ENCODE data around the gene NR5A2. TPM values are rescaled to one million over a fixed set of nuclear protein-coding genes. Genes with fewer than 3 reads are reported as not detected.

NR5A2 gene
- total and polyA plus RNA-seq, 10 donors, result 0.02 to 0.63 (median 0.10) TPM; not detected in 3

- intact Hi-C loops (cut with DNase I; ENCODE audit: low total_unique reads), result no loop called here
- Histone ChIP-seq H3K9me3 (no peaks in the 10 kb centered on the region), H3K4me1 (peaks cover 19 to 60% (median 46%) of the 10 kb centered on the region in 6 donors), H3K27ac (no peak overlapping the region), H3K27me3 (replicated peaks in 1 of 7) (peaks cover 10 to 100% (median 93%) of the 10 kb centered on the region in 7 donors), H3K4me3 (peak overlapping the region in 2 of 8 donors; percentile 13 to 34), H3K36me3 (no peaks in the 10 kb centered on the region)
- 10 to 19% (median 16%) methylated on average over 18 to 27 of the region's 27 CpGs for WGBS, 5 donors
- DNase-seq, result no peak
- no peak for TF ChIP-seq CTCF (IDR thresholded peaks at IDR 0.05 in 8 of 11, conservative IDR thresholded peaks at IDR 0.05 in 3 of 11)
- TF ChIP-seq POLR2AphosphoS5 (IDR thresholded peaks at IDR 0.05), result no peak
- TF ChIP-seq POLR2A (IDR thresholded peaks at IDR 0.05), result no peak
Measured at GRCh38 chr1:200035956-200036618, 8.6 kb downstream of the NR5A2 start.

DNA sequence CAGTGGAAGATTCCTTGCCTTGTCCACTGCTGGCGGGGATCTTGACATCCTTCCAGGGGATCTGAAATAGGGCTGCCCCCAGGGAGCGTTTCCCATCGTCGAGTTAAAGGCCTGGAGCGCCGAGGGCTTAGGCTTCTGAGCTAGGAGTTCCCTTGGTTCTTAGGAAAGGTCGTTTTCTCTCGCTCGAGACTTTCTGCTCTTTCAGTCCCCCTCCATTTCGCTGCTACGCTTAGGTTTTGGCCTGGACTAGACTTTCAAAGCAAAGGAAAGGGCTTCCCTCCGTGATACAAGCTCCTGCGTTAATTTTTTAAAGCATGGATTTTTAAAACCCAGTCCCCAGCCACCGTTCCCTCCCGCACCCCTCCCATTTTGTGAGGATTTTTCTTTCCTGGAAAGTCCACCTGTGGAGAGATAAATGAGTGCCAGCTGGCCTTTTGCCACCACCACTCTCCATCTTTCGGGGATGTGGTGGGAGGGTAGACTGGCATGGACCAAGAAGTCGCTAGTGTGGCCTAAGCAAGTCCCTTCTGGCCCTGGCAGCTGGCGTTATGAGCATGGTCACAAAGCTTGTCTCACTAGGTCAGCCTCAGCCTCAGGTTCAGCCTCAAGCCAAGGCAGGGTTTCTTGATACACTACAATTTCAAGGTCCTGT is 9.2 kb downstream of the NR5A2 start:
- 24 to 44% (median 41%) methylated on average over 18 of the region's 18 CpGs for WGBS, 5 donors
- TF ChIP-seq CTCF (IDR thresholded peaks at IDR 0.05 in 8 of 11, conservative IDR thresholded peaks at IDR 0.05 in 3 of 11) (no peak), POLR2A (IDR thresholded peaks at IDR 0.05) (no peak), POLR2AphosphoS5 (IDR thresholded peaks at IDR 0.05) (no peak)
- no peak for DNase-seq

GRCh38 chr1:200037501-200037900 is 10.0 kb downstream of the NR5A2 start:
- intact Hi-C loops (cut with DNase I; ENCODE audit: low total_unique reads), result no loop called here
- H3K27ac ChIP-seq, result no peak overlapping the region
- peaks cover 21 to 100% (median 98%) of the 10 kb centered on the region in 7 donors for H3K27me3 ChIP-seq (replicated peaks in 1 of 7)
- peaks cover 19 to 74% (median 57%) of the 10 kb centered on the region in 6 donors for H3K4me1 ChIP-seq
- TF ChIP-seq CTCF (IDR thresholded peaks at IDR 0.05 in 8 of 11, conservative IDR thresholded peaks at IDR 0.05 in 3 of 11) (no peak), POLR2A (IDR thresholded peaks at IDR 0.05) (no peak), POLR2AphosphoS5 (IDR thresholded peaks at IDR 0.05) (no peak)
- no peaks in the 10 kb centered on the region for H3K9me3 ChIP-seq
- no peak overlapping the region for H3K4me3 ChIP-seq
- whole genome bisulfite sequencing, 5 donors, result 36 to 91% (median 65%) methylated on average over 2 of the region's 2 CpGs
- DNase-seq, result no peak
- H3K36me3 ChIP-seq, result no peaks in the 10 kb centered on the region

More for the DNA sequence above, 9.2 kb downstream of the NR5A2 start:
- Histone ChIP-seq H3K27me3 (replicated peaks in 1 of 7) (peaks cover 14 to 100% (median 96%) of the 10 kb centered on the region in 7 donors), H3K4me1 (peaks cover 19 to 66% (median 49%) of the 10 kb centered on the region in 6 donors), H3K4me3 (no peak overlapping the region), H3K36me3 (no peaks in the 10 kb centered on the region), H3K9me3 (no peaks in the 10 kb centered on the region), H3K27ac (no peak overlapping the region)
- intact Hi-C loops (cut with DNase I; ENCODE audit: low total_unique reads), result no loop called here

GRCh38 chr1:200037904-200038303 is 10.4 kb downstream of the NR5A2 start:
- 41 to 65% (median 55%) methylated on average over 8 of the region's 8 CpGs for WGBS, 5 donors
- no peaks in the 10 kb centered on the region for H3K36me3 ChIP-seq
- DNase-seq, result no peak
- intact Hi-C loops (cut with DNase I; ENCODE audit: low total_unique reads), result no loop called here
- H3K4me3 ChIP-seq, result no peak overlapping the region
- H3K4me1 ChIP-seq, result peaks cover 19 to 78% (median 61%) of the 10 kb centered on the region in 6 donors
- H3K9me3 ChIP-seq, result no peaks in the 10 kb centered on the region
- H3K27ac ChIP-seq, result no peak overlapping the region
- no peak for TF ChIP-seq POLR2AphosphoS5 (IDR thresholded peaks at IDR 0.05)
- no peak for TF ChIP-seq CTCF (IDR thresholded peaks at IDR 0.05 in 8 of 11, conservative IDR thresholded peaks at IDR 0.05 in 3 of 11)
- no peak for TF ChIP-seq POLR2A (IDR thresholded peaks at IDR 0.05)
- H3K27me3 ChIP-seq (replicated peaks in 1 of 7), result peaks cover 22 to 100% (median 100%) of the 10 kb centered on the region in 7 donors
